C4-2B (cell line): ENCODE measurements around the gene NCOA6.

Source experiments
- CTCF ChIP-seq: fragments of 450-650 bp; conservative IDR thresholded peaks from 2 replicates; pipeline ENCODE4 v1.5.1; 2017; ENCODE audit warnings: mild to moderate bottlenecking
- ZFX ChIP-seq: fragments of 450-650 bp; IDR thresholded peaks from 2 replicates; pipeline ENCODE4 v1.6.1; 2017

- no peak for TF ChIP-seq CTCF
- TF ChIP-seq ZFX = no peak
Measured at GRCh38 chr20:34744847-34745246, 80.6 kb downstream of the NCOA6 start.
